ENCODE measurements around the gene BMAL2. TPM values are rescaled to one million over a fixed set of nuclear protein-coding genes. Genes with fewer than 3 reads are reported as not detected.

BMAL2 gene
- total RNA-seq, 4 donors from 2014 or later: 0.10 to 0.97 (median 0.30) TPM

DNA sequence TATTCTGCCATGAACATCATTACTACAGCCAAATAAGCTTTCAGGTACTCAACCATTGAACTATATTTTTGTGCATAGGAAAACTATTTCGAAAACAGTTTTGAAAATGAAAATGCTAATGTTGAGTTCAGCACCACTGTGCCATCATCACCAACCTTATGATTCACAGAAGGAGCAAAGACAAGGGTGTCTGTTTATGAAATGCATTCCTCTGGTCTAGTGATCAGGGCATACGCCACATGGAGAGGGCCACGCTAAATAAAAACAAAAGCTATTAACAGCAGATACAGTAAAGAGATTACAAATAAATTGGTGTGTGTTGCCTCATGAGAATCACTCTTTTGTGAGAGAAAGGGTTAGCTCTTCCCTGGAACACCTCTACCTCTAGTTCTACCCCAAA lies 43.2 kb upstream of the BMAL2 start:
- intact Hi-C loops (cut with DNase I; ENCODE audit: low total_unique reads): no loop called here
- Histone ChIP-seq H3K4me3 (no peak overlapping the region), H3K27ac (no peak overlapping the region), H3K36me3 (no peaks in the 10 kb centered on the region), H3K4me1 (peaks cover 11 to 53% of the 10 kb centered on the region in 2 donors), H3K9me3 (no peaks in the 10 kb centered on the region), H3K27me3 (no peaks in the 10 kb centered on the region)
- in situ Hi-C loops (cut with MboI; ENCODE audit: low sequenced_read_pairs in 4 of 4): no loop called here
- ATAC-seq (no peak), DNase-seq (no peak)
- no peak for TF ChIP-seq POLR2A (IDR thresholded peaks at IDR 0.05)
- TF ChIP-seq, protein P1, sequence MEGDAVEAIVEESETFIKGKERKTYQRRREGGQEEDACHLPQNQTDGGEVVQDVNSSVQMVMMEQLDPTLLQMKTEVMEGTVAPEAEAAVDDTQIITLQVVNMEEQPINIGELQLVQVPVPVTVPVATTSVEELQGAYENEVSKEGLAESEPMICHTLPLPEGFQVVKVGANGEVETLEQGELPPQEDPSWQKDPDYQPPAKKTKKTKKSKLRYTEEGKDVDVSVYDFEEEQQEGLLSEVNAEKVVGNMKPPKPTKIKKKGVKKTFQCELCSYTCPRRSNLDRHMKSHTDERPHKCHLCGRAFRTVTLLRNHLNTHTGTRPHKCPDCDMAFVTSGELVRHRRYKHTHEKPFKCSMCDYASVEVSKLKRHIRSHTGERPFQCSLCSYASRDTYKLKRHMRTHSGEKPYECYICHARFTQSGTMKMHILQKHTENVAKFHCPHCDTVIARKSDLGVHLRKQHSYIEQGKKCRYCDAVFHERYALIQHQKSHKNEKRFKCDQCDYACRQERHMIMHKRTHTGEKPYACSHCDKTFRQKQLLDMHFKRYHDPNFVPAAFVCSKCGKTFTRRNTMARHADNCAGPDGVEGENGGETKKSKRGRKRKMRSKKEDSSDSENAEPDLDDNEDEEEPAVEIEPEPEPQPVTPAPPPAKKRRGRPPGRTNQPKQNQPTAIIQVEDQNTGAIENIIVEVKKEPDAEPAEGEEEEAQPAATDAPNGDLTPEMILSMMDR (IDR thresholded peaks at IDR 0.05 in 4 of 5, conservative IDR thresholded peaks at IDR 0.05 in 1 of 5): no peak

DNA sequence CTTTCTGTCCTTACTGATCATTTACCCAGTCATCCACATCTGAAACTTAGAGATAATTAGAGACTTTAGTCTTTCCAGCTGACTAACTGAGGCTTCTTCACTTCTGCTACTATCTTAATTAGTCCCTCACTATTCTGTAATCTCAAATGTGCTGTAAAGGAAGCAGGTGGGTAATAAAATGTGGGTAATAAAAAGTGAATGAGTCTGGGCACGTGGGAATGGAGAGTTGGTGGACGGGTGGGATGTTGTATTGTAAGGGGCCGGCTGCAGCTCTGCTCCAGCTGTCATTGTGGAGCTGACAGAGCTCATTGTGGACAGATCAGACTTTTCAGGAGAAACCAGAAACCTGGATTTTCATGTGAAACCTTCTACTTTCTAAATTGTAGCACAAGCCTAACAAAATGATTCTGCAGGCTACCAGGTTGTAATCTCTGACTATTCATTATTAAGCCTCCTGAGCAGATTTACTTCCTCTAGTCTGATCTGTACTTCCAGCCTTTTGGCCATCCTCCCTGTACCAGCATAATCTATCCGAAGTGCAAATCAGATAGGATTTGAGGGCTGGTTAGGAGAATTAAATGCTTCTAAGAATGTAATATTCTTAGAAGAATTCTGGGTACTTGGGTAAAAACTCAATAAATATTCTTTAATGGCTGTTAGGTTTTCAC lies 42.0 kb upstream of the BMAL2 start:
- TF ChIP-seq, protein P1 (IDR thresholded peaks at IDR 0.05 in 4 of 5, conservative IDR thresholded peaks at IDR 0.05 in 1 of 5): no peak
- no peak for TF ChIP-seq POLR2A (IDR thresholded peaks at IDR 0.05)
- in situ Hi-C loops (cut with MboI; ENCODE audit: low sequenced_read_pairs in 4 of 4): no loop called here
- ATAC-seq: no peak

DNA sequence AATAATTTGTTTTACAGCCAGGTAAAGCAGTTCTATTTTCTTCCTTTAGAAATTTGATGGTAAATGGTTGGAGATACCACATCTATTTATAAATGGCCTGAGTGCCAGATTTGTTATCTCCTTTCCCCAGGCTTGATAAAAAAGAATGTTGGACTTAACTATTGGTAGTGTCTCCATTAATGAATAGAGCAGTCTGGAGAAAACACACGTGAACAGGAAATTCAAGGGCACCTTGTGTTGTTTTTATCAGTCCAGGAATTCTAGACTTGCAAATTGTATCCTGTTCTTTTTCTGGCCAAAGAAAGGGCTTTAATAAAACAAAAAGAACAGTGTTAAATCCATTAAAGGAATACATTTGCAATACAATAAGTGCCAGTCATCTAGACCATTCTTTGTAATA lies 40.8 kb upstream of the BMAL2 start:
- in situ Hi-C loops (cut with MboI; ENCODE audit: low sequenced_read_pairs in 4 of 4): no loop called here
- intact Hi-C loops (cut with DNase I; ENCODE audit: low total_unique reads): loop anchor here (5.0 kb wide), 1 partner anchor 45 kb away; no protein-coding TSS in a partner anchor
- no peak for TF ChIP-seq POLR2A (IDR thresholded peaks at IDR 0.05)
- TF ChIP-seq, protein P1 (IDR thresholded peaks at IDR 0.05 in 4 of 5, conservative IDR thresholded peaks at IDR 0.05 in 1 of 5): no peak
- DNase-seq (no peak), ATAC-seq (peak; percentile 53 to 62)
- Histone ChIP-seq H3K4me1 (peaks cover 5 to 47% of the 10 kb centered on the region in 2 donors), H3K27ac (peak overlapping the region in 3 of 4 donors; percentile 32 to 65 (median 42)), H3K36me3 (no peaks in the 10 kb centered on the region), H3K9me3 (no peaks in the 10 kb centered on the region), H3K27me3 (no peaks in the 10 kb centered on the region), H3K4me3 (no peak overlapping the region)

More for the DNA sequence above, 42.0 kb upstream of the BMAL2 start:
- Histone ChIP-seq H3K27me3 (no peaks in the 10 kb centered on the region), H3K36me3 (no peaks in the 10 kb centered on the region), H3K27ac (peak overlapping the region in 3 of 4 donors; percentile 32 to 65 (median 42)), H3K9me3 (no peaks in the 10 kb centered on the region), H3K4me3 (no peak overlapping the region), H3K4me1 (peaks cover 7 to 54% of the 10 kb centered on the region in 2 donors)
- intact Hi-C loops (cut with DNase I; ENCODE audit: low total_unique reads): loop anchor here (5.0 kb wide), 1 partner anchor 43 kb away; no protein-coding TSS in a partner anchor
- DNase-seq: no peak

DNA sequence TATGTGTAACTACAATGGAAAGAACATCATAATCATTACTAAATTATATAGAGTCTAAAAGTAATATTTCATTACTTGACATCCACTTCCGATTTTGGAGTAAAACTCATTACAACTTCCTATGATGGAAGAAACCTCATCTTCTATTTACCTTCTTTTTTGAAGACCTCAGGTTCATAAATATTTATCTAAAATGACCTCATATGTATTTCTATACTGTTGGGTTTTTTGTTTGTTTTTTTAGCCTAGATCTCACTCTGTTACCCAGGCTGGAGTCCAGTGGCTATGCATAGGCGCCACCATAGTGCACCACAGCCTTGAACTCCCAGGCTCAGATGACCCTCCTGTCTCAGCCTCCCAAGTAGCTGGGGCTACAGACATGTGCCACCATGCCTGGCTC lies 39.9 kb upstream of the BMAL2 start:
- Histone ChIP-seq H3K36me3 (no peaks in the 10 kb centered on the region), H3K27me3 (no peaks in the 10 kb centered on the region), H3K4me1 (peaks cover 5 to 47% of the 10 kb centered on the region in 2 donors), H3K4me3 (no peak overlapping the region), H3K27ac (peak overlapping the region in 3 of 4 donors; percentile 16 to 63 (median 33)), H3K9me3 (no peaks in the 10 kb centered on the region)
- ATAC-seq: no peak
- intact Hi-C loops (cut with DNase I; ENCODE audit: low total_unique reads) (loop anchor here (5.0 kb wide), 1 partner anchor 45 kb away; no protein-coding TSS in a partner anchor), in situ Hi-C loops (cut with MboI; ENCODE audit: low sequenced_read_pairs in 4 of 4) (no loop called here)
- TF ChIP-seq, protein P1 (IDR thresholded peaks at IDR 0.05 in 4 of 5, conservative IDR thresholded peaks at IDR 0.05 in 1 of 5): no peak
- no peak for TF ChIP-seq POLR2A (IDR thresholded peaks at IDR 0.05)
- DNase-seq: no peak

All from gastrocnemius medialis (tissue), 4 donors.